HG03521 (cell line): Measurements from ENCODE around the gene SERF1B.
"Not testable (repeated sequence)": the region's sequence is repeated elsewhere in the genome, so short reads cannot be mapped to it uniquely, and the experiment has no call there.

Experiments
- ATAC-seq: cut with Tn5 transposase; IDR thresholded peaks from one replicate; pipeline ENCODE4 v1.9.1; 2021; ENCODE audit warnings: mild to moderate bottlenecking, moderate library complexity; ENCODE audit not compliant: unreplicated experiment

SERF1B gene

GRCh38 chr5:70025106-70025844, at the start of gene SERF1B:
Gene SERF1B (plus strand): TSS chr5:70025251. CDS start chr5:70025452, 201 bp downstream.
- ATAC-seq: peak; percentile 92

DNA sequence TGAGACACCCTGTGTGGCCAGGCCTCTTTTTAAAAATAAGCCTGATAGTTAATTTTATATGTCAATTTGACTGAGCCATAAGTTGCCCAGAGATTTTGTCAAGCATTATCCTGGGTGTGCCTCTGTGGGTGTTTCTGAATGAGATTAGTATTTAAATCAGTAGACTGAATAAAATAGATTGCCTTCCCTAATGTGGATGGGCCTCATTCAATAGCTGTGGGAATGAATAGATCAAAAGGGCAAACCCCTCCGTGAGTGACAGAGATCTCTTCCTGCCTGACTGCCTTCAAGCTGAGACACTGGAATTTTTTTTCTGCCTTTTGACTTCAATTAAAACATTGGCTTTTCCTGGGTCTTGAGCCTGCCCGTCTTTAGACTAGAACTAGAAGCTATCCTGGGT, 33.3 kb upstream of the SERF1B start:
- ATAC-seq: not testable (repeated sequence)

DNA sequence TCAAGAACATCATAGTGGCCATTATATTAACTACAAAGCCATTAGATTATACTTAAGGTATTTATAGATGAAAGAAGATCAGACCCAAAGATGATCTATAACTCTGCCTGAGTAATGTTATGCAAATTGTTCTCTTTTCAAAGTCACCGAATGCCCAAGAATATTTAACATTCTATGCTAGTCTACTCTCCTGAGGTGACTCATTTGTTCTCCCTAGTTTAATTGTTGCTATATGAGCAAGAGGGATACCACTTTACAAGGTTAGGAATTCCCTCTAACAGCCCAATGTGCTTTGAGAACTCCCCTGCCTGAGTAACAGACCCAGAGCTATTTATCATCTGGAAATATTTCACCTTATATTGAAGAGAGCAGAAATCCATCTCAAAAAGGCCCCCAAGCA, 29.5 kb upstream of the SERF1B start:
- ATAC-seq: not testable (repeated sequence)

- ATAC-seq: not testable (repeated sequence)
Measured at GRCh38 chr5:70020660-70021059, 4.4 kb upstream of the SERF1B start.

- ATAC-seq: peak; percentile 10
Measured at GRCh38 chr5:70025845-70026145, 744 bp downstream of the SERF1B start.

- ATAC-seq: not testable (repeated sequence)
Measured at GRCh38 chr5:70031204-70031603, 6.2 kb downstream of the SERF1B start.

- ATAC-seq: not testable (repeated sequence)
Measured at GRCh38 chr5:70041411-70041810, 16.4 kb downstream of the SERF1B start.

DNA sequence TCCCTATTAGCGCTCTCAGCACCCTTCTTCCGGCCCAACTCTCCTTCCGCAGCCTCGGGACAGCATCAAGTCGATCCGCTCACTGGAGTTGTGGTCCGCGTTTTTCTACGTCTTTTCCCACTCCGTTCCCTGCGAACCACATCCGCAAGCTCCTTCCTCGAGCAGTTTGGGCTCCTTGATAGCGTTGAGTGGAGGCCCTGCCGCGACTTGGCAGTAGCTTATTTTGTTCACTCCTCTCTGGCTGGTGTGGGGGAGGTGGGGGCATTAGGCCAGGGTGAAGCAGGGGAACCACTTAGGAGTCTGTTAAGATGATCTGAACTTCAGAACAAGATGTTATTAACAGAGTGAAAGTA, 24.7 kb downstream of the SERF1B start:
- ATAC-seq: peak; percentile 27

DNA sequence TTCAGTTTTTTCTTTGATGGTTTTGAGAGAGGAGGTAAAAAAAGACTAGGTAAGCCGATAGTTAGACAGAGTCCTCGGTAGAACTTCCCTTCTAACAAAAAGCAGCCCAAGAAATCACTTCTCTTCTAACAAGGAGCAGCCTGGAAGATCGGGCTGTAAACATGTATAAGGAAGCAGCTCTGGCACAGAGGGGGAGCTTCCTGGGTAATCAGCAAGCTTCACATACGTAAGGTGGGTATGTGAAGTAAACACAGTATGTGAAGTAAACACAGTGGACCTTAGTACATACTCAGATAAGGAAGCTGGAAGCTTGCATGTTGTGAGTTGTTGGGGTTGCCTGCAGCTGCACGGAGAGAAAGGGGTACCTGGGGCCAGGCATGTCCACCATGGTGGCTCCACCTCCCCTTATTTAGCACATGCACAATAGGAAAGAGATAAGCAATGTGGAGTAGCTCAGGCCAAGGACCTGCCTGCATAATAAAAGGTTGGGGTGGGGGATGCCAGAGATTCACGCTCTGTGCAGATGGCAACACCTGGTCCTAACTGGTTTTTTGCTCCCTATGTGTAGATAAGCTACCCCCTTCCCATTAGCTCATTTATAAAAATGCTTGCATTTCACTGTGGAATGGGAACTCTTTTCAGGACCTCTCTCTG, 31.4 kb downstream of the SERF1B start:
- ATAC-seq: not testable (repeated sequence)

DNA sequence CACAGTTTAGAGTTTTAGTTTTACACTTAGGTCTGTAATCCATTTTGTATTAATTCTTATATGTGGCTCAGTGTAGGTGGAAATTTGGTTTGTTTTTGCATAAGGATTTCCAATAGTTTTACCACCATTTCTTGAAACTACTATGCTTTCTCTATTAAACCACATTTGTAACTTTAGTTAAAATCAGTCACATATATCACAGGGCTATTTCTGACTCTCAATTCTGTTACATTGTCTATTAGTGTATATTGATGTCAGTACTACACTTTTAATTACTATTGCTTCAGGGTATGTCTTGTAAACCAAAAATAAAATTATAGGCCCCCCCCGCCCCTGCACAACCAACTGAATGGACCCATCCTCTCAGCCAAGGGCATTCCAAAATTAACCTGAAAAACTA, 32.1 kb downstream of the SERF1B start:
- not testable (repeated sequence) for ATAC-seq

DNA sequence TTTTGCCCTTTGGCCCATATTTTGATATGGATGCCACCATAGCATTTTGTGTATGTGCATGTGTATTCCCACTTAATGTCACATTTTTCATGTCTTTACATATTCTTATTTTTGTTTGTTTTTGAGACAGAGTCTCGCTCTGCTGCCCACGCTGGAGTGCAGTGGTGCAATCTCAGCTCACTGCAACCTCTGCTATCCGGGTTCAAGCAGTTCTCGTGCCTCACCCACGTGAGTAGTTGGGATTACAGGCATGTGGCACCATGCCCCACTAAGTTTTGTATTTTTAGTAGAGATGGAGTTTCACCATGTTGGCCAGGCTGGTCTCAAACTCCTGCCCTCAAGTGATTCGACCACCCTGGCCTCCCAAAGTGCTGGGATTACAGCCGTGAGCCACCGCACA, 52.6 kb downstream of the SERF1B start:
- not testable (repeated sequence) for ATAC-seq

- ATAC-seq: not testable (repeated sequence)
Measured at GRCh38 chr5:70088907-70089464, 63.9 kb downstream of the SERF1B start.

DNA sequence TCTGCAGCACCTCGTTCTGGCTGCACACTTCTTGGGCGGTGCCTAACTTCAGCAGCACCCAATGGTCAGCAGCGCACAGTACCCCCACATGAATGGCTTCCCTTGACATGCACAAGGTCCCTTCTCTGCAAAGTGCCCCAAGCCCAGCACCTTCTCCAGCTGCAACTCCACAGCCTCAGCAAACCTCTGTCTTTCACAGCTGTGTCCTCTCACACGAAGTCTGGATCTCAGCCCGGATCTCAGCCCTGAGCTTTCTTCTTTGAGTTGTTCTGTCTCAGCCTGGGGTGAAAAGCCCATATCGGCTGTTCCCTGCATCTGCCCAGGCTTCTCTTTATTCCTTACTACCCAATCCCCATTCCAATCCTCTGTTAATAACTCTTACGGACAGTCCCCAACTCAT, 66.7 kb downstream of the SERF1B start:
- ATAC-seq: not testable (repeated sequence)
